Activated CD4-positive, alpha-beta T cell treated with anti-CD3 and anti-CD28 coated beads for 48 hours (primary cell): ENCODE data around the gene RAX.
A peak's percentile ranks its signal among the peaks of the same experiment; 100 is the strongest.

Experiments
- DNase-seq: peaks from one replicate; pipeline ENCODE4 v3.0.0-alpha.2; 2020

The RAX gene

DNA sequence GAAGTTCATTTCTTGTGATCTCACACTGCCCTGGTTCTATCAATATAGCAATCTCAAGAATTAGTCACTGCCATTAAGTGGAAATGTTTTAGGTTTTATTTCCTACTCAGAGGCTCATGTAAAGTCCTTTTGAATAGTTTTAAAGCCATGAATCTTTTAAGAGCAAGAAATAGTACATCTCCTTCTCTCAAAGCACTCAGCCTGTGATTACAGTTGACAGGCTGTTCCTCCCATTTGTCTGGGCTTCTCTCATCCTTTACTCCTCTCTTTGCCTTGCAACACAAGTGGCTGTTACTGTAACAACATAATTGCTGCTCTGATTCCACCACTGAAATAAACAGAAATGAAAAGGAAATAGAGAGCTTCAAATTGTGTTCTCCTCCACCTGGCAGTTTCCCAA, 34.9 kb downstream of the RAX start:
- no peak for DNase-seq

- DNase-seq, result no peak
These were observed 40.2 kb downstream of the RAX start for GRCh38 chr18:59233017-59233410.

DNA sequence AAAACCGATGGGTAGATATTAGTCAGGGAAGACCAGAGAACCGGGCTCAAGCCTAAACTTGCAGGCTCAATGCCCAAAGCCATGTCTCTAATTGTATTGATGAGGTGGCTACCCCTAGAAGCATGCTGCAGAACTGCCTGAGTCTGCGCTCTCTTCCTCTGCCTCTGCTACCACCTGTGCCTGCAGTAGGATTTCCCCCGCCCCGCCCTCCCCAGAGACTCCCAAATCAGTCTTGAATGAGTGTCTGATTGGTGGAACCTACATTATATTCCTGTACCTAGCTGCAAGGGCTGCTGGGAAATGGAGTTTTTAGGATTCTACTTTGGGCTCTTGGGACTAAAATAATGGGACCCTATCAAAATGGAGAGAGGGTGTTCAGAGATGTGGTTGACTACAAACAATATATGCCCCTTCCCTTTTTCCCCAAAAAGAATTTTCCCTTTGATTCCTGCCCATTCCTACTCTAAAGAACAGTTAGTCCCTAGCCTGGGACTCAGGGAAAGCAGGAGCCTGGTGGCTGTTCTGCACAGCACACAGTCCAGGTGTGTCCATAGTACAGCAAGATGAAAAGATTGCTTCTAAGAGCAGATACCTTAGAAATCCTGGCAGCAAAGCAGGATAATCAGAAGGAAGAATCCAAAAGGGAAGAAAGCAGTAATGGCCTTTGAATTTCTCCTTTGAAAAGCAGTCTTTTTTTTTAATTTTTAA, 40.8 kb downstream of the RAX start:
- no peak for DNase-seq

- no peak for DNase-seq
These were observed 41.4 kb downstream of the RAX start for GRCh38 chr18:59231877-59232276.

DNA sequence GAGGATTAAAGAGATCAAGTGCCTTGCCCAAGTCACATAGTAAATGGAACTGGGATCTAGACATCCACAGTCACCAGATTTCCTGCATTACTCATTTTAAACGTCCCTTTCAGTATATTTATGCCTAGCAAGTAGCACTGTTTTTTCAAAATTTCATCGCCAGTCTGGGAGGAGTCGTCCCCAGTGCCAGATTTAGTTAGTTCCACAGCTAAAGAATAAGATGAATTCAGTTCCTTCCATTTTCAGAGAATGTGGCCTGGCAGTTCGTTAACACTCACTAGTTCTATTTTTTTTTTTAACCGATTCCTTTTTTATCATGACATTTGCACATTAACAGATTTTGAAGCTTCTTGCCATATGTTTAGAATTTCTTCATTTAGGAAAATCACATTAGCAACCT, 42.1 kb downstream of the RAX start:
- DNase-seq, result no peak

- DNase-seq, result peak; percentile 21
These were observed 43.4 kb downstream of the RAX start for GRCh38 chr18:59229701-59230443.

- DNase-seq, result no peak
These were observed 44.1 kb downstream of the RAX start for GRCh38 chr18:59229191-59229590.

DNA sequence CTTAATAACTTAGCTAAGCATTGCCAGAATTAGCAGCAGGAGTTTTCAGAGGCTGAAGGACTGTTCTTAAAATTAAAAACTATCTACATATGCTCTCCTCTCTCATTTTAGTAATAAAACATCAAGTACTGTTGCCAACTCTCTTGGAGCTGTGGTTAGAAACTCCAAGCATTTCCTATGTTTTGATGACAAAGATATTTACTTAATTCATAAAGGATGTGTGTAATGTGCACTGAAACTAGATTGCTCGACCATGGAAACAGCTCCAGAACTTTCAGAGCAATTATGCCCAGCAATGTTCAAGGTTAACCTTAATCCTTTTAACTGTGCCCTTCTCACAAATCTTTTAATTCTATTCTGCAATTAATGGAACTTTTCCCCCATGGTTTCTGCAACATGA, 44.9 kb downstream of the RAX start:
- DNase-seq, result no peak

DNA sequence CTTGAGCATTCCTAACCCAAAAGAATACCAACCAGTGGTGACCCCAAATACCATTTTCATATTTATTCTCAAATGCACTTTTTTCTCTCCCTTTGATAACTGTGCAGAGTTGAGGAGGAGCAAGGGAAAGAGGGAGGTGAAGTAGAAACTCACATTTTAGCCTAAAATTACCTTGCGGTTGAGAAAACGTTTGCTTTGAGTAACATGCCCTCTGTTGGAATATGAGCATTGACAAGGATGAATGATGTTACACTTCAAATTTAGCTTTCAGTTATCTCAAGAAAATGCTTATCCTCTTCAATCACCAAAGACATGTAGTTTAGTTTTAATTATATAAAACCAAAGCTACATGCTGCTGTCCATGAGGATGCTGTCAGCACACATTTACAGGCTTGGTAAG, 50.9 kb downstream of the RAX start:
- DNase-seq, result no peak

DNA sequence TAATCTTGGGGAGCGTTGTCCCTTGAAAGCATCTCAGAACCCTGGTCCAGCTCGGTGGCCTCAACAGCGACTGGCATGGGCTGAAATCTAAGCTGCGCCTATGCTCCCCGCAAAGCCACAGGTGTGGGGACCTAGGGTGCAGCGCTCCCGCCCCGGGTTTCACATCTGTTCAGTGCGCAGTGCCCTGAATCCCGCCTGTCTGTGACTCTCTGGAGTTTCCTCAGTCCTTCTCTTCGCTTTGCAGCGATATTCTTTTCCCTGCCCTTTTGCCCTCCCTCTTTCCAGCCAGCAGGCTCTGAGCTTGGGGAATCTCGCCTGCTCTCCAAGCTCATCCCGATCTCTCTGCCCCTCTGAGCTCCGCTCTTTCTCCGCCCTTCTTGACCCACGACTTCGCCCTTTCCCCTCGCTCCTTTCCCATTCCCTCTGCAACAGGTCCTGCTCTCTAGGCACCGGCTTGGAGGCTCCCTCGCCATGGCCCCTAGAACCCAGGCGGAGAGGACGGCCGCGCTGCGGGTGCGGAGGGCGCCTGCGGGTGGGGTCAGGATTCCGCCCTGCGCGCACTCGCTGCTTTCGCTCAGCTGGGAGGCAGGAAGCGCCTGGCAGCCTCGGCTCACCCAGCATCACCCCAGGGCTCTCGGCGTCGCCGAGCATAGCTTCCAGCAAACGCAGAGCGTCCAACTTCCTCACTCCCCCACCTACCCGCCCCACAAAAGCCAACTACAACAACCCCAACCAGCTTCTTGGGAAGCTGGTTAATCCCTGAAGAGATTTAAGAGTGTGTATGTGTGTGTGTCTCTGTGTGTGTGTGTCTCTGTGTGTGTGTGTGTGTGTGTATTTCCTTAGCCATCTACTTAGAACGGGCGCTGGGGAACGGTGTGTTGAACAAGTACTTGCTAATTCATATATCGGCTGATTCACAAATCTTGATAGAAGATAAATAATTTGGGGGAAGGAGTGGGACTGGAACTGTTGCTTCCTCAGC, 52.2 kb downstream of the RAX start:
- DNase-seq, result no peak

- DNase-seq, result no peak
These were observed 53.0 kb downstream of the RAX start for GRCh38 chr18:59220164-59220783.

DNA sequence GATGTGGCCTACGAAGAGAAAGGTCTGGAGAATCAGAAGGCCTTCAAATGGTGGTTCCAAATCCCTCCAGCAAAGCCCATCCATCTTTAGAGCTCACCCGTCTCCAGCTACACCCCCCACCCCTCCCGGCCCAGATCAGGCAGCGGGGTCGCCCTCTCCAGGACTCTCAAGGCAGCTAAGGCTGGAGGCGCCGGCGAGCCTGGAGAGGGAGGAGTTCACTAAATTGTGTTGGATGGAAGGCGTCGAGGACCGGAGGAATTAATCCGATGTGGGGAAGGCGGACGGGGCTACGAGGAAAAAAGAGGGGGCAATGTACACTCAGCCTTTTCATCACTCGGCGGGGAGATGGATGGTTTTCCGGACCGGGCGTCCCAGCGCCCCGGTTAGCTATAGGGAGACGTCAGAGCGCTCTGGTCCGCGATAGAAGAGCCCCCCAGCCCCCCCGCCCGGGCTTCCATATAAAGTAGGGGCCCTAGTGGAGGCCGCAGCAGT, 53.5 kb downstream of the RAX start, which contains the start of gene GRP:
TSS of gene GRP (plus strand) at position 487 of the 492 bp plus-strand sequence. CDS start 108 bp downstream, outside the sequence.
- no peak for DNase-seq

GRCh38 chr18:59218018-59218417, 55.2 kb downstream of the RAX start:
- DNase-seq, result no peak
